PFSK-1 (cell line): ENCODE data around the gene MTFR1L.

Experiments used
- FOXP2 ChIP-seq: optimal IDR thresholded peaks from 2 replicates; pipeline ENCODE3; 2011; ENCODE audit warnings: borderline replicate concordance, control low read depth, inconsistent platforms; ENCODE audit not compliant: insufficient read depth; ENCODE audit errors: extremely low read length, extremely low read depth
- POLR2AphosphoS5 ChIP-seq: IDR thresholded peaks from 2 replicates; pipeline ENCODE4 v1.6.1; 2012; ENCODE audit warnings: low read depth, mild to moderate bottlenecking, control low read depth, low read length, moderate library complexity
- SIN3A ChIP-seq: IDR thresholded peaks from 2 replicates; pipeline ENCODE4 v1.6.1; 2012; ENCODE audit warnings: mild to moderate bottlenecking, low read length, moderate library complexity, borderline replicate concordance; ENCODE audit not compliant: insufficient read depth
- TAF1 ChIP-seq: IDR thresholded peaks from 2 replicates; pipeline ENCODE4 v1.6.1; 2012; ENCODE audit warnings: low read length, control low read depth, borderline replicate concordance; ENCODE audit not compliant: insufficient read depth
- TF ChIP-seq, protein P1 (sequence below), 2 experiments: IDR thresholded peaks; 2 replicates each; pipeline versions ENCODE4 v1.6.1 to v1.8.0; 2011 to 2012; ENCODE audit warnings: low read depth in 2 of 2, low read length in 2 of 2, control low read depth in 1 of 2, inconsistent platforms in 1 of 2, mild to moderate bottlenecking in 1 of 2, moderate library complexity in 1 of 2; ENCODE audit not compliant: insufficient read depth in 1 of 2

Gene MTFR1L

DNA sequence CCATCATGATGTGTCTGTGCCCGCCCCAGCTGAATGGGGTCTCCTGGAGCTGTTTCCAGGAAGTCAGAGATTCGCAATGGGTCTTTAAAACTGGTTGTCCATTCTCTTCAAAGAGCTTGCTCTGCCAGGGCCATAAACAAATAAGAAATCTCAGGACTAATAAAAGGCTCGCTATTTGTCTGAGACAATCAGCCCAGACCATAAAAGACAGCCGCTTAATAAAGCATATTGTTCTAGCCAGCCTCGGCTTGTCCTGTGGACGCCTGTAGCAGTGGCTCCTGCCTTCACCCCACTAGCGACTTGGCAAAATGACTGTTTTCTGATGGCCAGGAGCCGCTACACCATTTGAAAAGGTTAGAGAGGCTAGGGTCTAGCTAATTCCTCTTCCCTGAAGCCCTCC is 40.4 kb upstream of the MTFR1L start:
- TF ChIP-seq, protein P1, sequence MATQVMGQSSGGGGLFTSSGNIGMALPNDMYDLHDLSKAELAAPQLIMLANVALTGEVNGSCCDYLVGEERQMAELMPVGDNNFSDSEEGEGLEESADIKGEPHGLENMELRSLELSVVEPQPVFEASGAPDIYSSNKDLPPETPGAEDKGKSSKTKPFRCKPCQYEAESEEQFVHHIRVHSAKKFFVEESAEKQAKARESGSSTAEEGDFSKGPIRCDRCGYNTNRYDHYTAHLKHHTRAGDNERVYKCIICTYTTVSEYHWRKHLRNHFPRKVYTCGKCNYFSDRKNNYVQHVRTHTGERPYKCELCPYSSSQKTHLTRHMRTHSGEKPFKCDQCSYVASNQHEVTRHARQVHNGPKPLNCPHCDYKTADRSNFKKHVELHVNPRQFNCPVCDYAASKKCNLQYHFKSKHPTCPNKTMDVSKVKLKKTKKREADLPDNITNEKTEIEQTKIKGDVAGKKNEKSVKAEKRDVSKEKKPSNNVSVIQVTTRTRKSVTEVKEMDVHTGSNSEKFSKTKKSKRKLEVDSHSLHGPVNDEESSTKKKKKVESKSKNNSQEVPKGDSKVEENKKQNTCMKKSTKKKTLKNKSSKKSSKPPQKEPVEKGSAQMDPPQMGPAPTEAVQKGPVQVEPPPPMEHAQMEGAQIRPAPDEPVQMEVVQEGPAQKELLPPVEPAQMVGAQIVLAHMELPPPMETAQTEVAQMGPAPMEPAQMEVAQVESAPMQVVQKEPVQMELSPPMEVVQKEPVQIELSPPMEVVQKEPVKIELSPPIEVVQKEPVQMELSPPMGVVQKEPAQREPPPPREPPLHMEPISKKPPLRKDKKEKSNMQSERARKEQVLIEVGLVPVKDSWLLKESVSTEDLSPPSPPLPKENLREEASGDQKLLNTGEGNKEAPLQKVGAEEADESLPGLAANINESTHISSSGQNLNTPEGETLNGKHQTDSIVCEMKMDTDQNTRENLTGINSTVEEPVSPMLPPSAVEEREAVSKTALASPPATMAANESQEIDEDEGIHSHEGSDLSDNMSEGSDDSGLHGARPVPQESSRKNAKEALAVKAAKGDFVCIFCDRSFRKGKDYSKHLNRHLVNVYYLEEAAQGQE (IDR thresholded peaks at IDR 0.05; ENCODE audit: insufficient read depth in 1 of 2, low read depth in 2 of 2, low read length in 2 of 2) = no peak
- TF ChIP-seq FOXP2 = no peak
- no peak for TF ChIP-seq POLR2AphosphoS5
- no peak for TF ChIP-seq TAF1
- TF ChIP-seq SIN3A = no peak

DNA sequence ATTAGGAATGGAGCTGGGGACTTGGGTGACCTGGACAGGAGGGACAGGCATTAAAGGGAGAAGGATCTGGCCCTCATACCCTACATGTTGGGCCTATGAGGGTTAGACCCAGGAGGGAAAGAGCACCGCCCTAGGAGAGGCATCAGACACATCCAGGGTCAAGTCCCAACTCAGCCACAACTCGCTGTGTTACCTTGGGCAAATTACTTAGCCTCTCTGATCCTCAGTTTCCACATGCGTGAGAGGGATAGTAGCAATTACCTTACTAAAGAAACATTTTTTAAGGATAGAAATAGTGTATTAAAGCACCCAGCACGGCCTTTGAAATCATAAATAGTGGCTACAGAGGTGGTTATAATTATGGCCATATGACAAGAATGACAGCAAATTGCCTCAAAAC is 39.9 kb upstream of the MTFR1L start:
- TF ChIP-seq, protein P1 (IDR thresholded peaks at IDR 0.05; ENCODE audit: insufficient read depth in 1 of 2, low read depth in 2 of 2, low read length in 2 of 2) = no peak
- no peak for TF ChIP-seq TAF1
- TF ChIP-seq FOXP2 = no peak
- no peak for TF ChIP-seq POLR2AphosphoS5
- TF ChIP-seq SIN3A = no peak

DNA sequence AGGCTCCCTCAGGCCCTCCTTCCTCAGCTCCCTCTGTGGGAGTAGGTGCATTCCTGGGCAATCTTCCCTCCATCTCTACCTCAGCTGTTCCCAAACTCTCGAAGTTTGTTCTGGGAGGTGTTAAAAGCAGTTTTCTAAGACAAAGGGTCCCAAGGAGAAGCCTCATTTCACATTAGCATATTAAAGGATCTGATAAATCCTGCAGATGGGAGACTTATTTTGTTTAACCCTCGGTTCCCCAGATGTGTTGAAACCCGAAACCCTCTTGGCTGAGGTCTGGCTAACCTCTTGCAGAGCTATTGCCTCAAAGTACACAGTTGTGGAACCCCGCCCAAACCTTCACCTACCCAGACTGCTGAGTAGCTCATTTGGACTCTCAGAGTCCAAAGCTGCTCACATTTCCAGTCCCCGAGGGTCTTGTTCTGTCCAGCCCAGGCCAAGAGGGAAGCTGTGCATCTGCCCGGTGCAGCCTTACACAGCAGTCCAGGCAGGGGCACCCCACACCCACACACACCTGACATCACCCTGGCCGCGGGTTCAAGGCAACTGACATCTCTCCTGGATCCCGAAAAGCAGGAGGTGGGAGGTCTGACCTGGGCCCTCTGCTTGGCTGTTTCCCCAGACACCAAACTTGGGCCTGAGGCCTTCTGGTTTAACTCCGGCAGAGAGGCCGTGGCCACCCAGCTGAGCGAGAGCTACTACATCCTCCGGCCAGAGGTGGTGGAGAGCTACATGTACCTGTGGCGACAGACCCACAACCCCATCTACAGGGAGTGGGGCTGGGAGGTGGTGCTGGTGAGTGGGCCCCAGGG is 39.2 kb upstream of the MTFR1L start:
- no peak for TF ChIP-seq POLR2AphosphoS5
- TF ChIP-seq SIN3A = no peak
- no peak for TF ChIP-seq TAF1
- TF ChIP-seq FOXP2 = no peak
- TF ChIP-seq, protein P1 (IDR thresholded peaks at IDR 0.05; ENCODE audit: insufficient read depth in 1 of 2, low read depth in 2 of 2, low read length in 2 of 2) = no peak

DNA sequence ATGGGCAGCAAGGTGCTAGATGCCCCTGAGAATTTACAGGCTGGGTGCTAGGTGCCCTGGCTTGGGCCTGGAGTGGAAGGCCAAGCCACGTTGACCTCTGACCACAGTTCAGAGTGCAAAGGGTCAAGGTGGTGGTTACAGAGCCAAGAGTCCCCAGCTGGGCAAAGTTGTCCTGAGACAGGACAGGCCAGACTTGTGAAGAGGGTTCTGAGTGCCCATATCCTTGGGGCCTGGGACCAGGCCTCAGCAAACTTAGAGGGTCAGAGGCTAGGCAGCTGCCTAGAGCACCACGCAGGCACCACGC is 38.7 kb upstream of the MTFR1L start:
- TF ChIP-seq SIN3A (no peak), TAF1 (no peak), FOXP2 (no peak), POLR2AphosphoS5 (no peak)
- TF ChIP-seq, protein P1 (IDR thresholded peaks at IDR 0.05; ENCODE audit: insufficient read depth in 1 of 2, low read depth in 2 of 2, low read length in 2 of 2) = no peak
